ENCODE measurements around the gene CPSF4. TPM values are rescaled to one million over a fixed set of nuclear protein-coding genes. Genes with fewer than 3 reads are reported as not detected.

CPSF4 gene
- total and polyA plus RNA-seq, 8 donors = 4.5 to 43.8 (median 27.2) TPM

DNA sequence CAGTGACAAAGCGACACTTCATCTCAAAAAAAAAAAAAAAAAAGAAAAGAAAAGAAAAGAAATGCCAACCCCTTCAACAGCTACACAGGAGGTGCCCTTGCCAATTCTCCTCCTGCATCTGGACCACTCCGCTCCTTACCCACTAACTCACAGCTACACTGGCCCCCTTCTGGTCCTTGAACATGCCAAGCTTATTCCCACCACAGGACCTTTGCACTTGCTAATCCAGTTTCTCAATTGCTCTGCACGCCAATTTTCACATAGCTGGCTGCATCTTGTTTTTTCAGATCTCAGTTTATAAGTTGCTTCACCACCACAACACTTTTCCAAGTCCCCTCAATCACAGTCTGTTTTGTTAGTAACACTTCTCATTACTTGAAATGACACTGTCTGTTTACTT is 35.9 kb upstream of the CPSF4 start:
- Histone ChIP-seq H3K27ac (no peak overlapping the region), H3K4me1 (peaks cover 12 to 41% (median 39%) of the 10 kb centered on the region in 4 donors), H3K4me3 (no peak overlapping the region), H3K36me3 (peaks cover 60 to 74% (median 72%) of the 10 kb centered on the region in 4 donors), H3K27me3 (no peaks in the 10 kb centered on the region), H3K9me3 (no peaks in the 10 kb centered on the region)
- intact Hi-C loops (cut with DNase I; ENCODE audit: low total_unique reads) = no loop called here
- DNase-seq = no peak
- TF ChIP-seq EP300 (IDR thresholded peaks at IDR 0.05) (no peak), POLR2AphosphoS5 (IDR thresholded peaks at IDR 0.05) (no peak), POLR2A (IDR thresholded peaks at IDR 0.05) (no peak)
- TF ChIP-seq, protein P1, sequence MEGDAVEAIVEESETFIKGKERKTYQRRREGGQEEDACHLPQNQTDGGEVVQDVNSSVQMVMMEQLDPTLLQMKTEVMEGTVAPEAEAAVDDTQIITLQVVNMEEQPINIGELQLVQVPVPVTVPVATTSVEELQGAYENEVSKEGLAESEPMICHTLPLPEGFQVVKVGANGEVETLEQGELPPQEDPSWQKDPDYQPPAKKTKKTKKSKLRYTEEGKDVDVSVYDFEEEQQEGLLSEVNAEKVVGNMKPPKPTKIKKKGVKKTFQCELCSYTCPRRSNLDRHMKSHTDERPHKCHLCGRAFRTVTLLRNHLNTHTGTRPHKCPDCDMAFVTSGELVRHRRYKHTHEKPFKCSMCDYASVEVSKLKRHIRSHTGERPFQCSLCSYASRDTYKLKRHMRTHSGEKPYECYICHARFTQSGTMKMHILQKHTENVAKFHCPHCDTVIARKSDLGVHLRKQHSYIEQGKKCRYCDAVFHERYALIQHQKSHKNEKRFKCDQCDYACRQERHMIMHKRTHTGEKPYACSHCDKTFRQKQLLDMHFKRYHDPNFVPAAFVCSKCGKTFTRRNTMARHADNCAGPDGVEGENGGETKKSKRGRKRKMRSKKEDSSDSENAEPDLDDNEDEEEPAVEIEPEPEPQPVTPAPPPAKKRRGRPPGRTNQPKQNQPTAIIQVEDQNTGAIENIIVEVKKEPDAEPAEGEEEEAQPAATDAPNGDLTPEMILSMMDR (IDR thresholded peaks at IDR 0.05) = no peak
- 88 to 97% (median 93%) methylated on average over 3 of the region's 3 CpGs for WGBS, 5 donors

DNA sequence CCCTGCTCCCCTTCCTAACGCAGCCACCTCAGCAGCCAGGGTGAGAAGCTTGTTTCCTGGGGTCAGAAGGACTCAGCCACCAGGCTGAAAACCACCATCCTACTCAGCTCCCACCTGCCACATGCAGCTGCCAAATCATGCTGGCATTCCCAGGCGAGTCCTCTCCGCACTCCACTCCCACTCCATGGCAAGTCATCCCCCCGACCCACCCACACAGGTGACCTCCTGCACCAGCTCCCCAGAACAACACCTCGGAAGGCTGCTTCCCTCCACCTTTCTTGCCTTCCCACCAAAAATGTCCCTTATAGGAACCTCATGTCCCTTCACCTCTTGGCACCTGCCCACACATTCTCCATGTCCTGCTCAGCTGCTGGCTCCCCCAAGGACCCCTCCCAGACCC is 35.0 kb upstream of the CPSF4 start:
- peaks cover 53 to 65% (median 63%) of the 10 kb centered on the region in 4 donors for H3K36me3 ChIP-seq

DNA sequence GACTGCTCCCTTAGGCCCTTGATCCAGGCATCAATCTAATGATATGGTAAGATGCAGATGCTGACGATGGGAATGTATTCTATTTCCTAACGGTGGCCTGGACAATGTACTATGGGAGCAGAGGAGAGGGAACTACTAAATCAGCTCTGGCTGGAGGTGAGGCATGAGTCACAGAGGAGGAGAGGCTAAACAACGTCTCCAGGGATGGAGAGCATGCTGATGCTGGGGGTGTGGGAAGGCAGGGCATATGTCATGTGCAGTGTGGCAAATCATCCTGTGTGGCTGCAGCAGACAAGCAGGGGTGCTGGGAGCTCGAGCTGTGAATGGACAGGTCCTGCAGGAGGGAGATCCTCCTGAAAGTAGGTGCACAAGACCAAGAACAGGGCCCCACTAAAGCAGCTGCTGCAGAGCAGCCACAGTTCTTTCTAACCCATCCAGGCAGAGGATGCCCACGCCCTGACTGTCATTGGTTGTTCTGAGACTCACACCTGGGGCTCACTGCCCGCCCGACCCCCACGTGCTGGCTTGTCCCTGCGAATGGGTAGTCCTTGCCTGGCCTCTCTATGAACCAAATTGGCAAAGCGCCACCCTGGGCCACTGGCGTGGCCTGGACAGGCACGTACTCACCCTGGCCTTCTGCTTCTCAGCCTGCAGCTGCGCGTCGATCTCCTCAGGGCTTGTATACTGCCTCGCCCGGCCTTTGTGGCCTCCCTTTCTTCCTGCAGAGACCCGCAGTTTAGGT is 34.3 kb upstream of the CPSF4 start:
- WGBS, 5 donors = 74 to 80% (median 78%) methylated on average over 13 to 18 of the region's 18 CpGs
- peak overlapping the region in 1 of 4 donors; percentile 1 for H3K4me3 ChIP-seq

More for the DNA sequence above, 35.0 kb upstream of the CPSF4 start:
- H3K9me3 ChIP-seq = no peaks in the 10 kb centered on the region
- no peak overlapping the region for H3K27ac ChIP-seq
- H3K27me3 ChIP-seq = no peaks in the 10 kb centered on the region
- no peak overlapping the region for H3K4me3 ChIP-seq
- intact Hi-C loops (cut with DNase I; ENCODE audit: low total_unique reads) = no loop called here
- DNase-seq = no peak
- TF ChIP-seq EP300 (IDR thresholded peaks at IDR 0.05) (no peak), POLR2AphosphoS5 (IDR thresholded peaks at IDR 0.05) (no peak), POLR2A (IDR thresholded peaks at IDR 0.05) (no peak)
- TF ChIP-seq, protein P1 (IDR thresholded peaks at IDR 0.05) = no peak
- peaks cover 12 to 41% (median 39%) of the 10 kb centered on the region in 4 donors for H3K4me1 ChIP-seq
- WGBS, 5 donors = 80 to 97% (median 93%) methylated on average over 5 of the region's 5 CpGs

DNA sequence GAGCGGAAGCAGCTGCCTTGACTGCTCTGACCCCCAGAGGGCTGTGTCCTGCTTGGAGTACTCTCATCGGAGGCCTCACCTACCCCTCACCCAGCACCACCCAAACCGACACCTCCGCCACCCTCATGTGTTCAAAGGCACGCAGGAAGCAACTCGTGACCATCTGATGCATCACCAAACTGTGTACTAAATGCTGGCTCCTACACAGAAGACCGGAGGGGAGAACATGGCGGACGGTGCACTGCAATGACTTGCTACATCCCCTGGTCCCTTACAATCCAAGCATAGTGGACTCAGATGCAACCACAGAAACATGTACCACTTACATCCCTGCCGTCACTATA is 33.8 kb upstream of the CPSF4 start:
- DNase-seq = no peak
- Histone ChIP-seq H3K4me1 (peaks cover 18 to 49% (median 47%) of the 10 kb centered on the region in 4 donors), H3K4me3 (peak overlapping the region in 1 of 4 donors; percentile 1), H3K36me3 (peaks cover 41 to 53% (median 52%) of the 10 kb centered on the region in 4 donors), H3K27ac (no peak overlapping the region), H3K9me3 (no peaks in the 10 kb centered on the region), H3K27me3 (no peaks in the 10 kb centered on the region)
- intact Hi-C loops (cut with DNase I; ENCODE audit: low total_unique reads) = no loop called here
- WGBS, 5 donors = 87 to 95% (median 94%) methylated on average over 10 of the region's 10 CpGs
- TF ChIP-seq, protein P1 (IDR thresholded peaks at IDR 0.05) = no peak
- no peak for TF ChIP-seq EP300 (IDR thresholded peaks at IDR 0.05)
- no peak for TF ChIP-seq POLR2A (IDR thresholded peaks at IDR 0.05)
- no peak for TF ChIP-seq POLR2AphosphoS5 (IDR thresholded peaks at IDR 0.05)

More for the DNA sequence above, 34.3 kb upstream of the CPSF4 start:
- DNase-seq = no peak
- no peaks in the 10 kb centered on the region for H3K9me3 ChIP-seq
- H3K4me1 ChIP-seq = peaks cover 12 to 44% (median 41%) of the 10 kb centered on the region in 4 donors
- no peaks in the 10 kb centered on the region for H3K27me3 ChIP-seq
- H3K27ac ChIP-seq = no peak overlapping the region
- intact Hi-C loops (cut with DNase I; ENCODE audit: low total_unique reads) = no loop called here
- TF ChIP-seq POLR2AphosphoS5 (IDR thresholded peaks at IDR 0.05) (no peak), POLR2A (IDR thresholded peaks at IDR 0.05) (no peak), EP300 (IDR thresholded peaks at IDR 0.05) (no peak)
- TF ChIP-seq, protein P1 (IDR thresholded peaks at IDR 0.05) = no peak
- peaks cover 47 to 58% (median 57%) of the 10 kb centered on the region in 4 donors for H3K36me3 ChIP-seq

Measured in stomach (tissue), 9 donors.